Measurements from ENCODE around the gene NEU3. TPM values are rescaled to one million over a fixed set of nuclear protein-coding genes. Genes with fewer than 3 reads are reported as not detected.

NEU3 gene, protein sequence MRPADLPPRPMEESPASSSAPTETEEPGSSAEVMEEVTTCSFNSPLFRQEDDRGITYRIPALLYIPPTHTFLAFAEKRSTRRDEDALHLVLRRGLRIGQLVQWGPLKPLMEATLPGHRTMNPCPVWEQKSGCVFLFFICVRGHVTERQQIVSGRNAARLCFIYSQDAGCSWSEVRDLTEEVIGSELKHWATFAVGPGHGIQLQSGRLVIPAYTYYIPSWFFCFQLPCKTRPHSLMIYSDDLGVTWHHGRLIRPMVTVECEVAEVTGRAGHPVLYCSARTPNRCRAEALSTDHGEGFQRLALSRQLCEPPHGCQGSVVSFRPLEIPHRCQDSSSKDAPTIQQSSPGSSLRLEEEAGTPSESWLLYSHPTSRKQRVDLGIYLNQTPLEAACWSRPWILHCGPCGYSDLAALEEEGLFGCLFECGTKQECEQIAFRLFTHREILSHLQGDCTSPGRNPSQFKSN
- 10 to 100 TPM; 15.8 to 16.7 TPM for total RNA-seq

DNA sequence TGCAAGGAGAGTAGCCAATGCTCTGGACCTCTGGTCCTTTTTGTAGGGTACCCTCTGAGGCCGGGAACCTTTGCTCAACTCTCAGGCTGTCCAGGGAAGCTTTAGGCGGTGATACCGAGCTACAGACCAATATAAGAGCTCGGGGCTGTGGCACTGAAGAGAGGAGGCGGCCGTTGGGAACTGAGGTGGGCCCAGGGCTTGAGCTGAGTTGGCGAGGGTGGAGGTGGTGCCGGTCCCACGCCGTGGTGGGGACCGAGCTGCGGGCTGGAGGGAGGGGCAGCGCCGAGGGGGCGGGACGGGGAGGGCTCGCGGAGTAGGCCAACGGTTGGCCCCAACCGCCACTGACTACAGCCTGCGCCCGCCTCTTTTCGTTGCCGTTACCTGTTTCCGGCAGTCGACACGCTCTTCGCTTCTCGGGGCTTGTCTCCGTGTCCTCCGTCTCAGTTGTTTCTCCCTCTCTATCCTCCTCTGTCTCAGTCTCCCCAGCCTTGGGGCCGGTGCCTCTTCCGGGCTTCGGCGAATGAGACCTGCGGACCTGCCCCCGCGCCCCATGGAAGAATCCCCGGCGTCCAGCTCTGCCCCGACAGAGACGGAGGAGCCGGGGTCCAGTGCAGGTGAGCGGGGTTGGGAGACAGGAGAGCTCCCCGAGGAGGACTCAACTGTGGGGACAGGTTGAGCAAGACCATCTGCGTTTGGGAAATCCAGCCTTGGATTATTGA is at the start of gene NEU3:
NEU3 (plus strand) TSS at position 393 of the 719 bp plus-strand sequence; CDS start at position 521, 128 bp downstream.
- peaks cover 32% of the 10 kb centered on the region for H3K4me1 Mint-ChIP-seq (ENCODE audit: low read depth)
- H3K27me3 Mint-ChIP-seq (ENCODE audit: low read depth), result no peaks in the 10 kb centered on the region
- H3K9me3 Mint-ChIP-seq (ENCODE audit: insufficient read depth), result no peaks in the 10 kb centered on the region
- peak; percentile 92 for DNase-seq
- H3K36me3 Mint-ChIP-seq (ENCODE audit: low read depth), result no peaks in the 10 kb centered on the region
- H3K27ac Mint-ChIP-seq, result peak within 1 kb of the TSS; percentile 91
- peak; percentile 98 for ATAC-seq
- ChIA-PET CTCF (interaction anchor here (0.9 to 2.2 kb wide), 13 partner anchors 10 to 281 kb away, joined by 3 to 11 read pairs (median 4); partner anchors contain the start of genes SPCS2, TPBGL and XRRA1), POLR2A (interaction anchor here (0.6 to 2.3 kb wide), 8 partner anchors 11 to 395 kb away, joined by 3 to 9 read pairs (median 4); partner anchors contain the start of genes SPCS2 and XRRA1)
- peak within 1 kb of the TSS; percentile 94 for H3K4me3 Mint-ChIP-seq

DNA sequence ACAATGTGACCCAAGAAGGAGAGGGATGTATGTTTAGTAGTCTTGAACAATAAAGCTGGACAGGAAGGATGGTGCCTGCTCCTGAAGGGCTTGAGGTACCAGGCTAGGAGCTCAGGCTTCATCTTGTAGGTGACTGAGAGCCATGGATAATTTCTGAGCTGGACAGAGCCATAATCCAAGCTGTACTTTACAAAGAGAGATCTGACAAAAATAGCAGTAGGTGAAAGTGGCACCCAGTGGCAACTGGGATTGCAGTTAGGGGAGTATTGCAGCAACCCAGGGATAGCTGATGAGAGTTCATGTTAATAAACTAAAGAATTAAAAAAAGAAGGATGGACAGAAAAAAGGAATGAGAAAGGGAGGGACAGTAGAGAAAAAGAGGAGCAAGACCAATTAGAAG is 47.2 kb upstream of the NEU3 start:
- no peak overlapping the region for H3K27ac Mint-ChIP-seq
- ChIA-PET CTCF (interaction anchor here (1.4 to 2.2 kb wide), 4 partner anchors 9 to 300 kb away, joined by 4 to 9 read pairs (median 8); partner anchors contain the start of gene TPBGL), POLR2A (no interaction called here)
- H3K9me3 Mint-ChIP-seq (ENCODE audit: insufficient read depth), result no peaks in the 10 kb centered on the region
- H3K4me1 Mint-ChIP-seq (ENCODE audit: low read depth), result peaks cover 3% of the 10 kb centered on the region
- no peak for DNase-seq
- H3K4me3 Mint-ChIP-seq, result no peak overlapping the region
- H3K27me3 Mint-ChIP-seq (ENCODE audit: low read depth), result no peaks in the 10 kb centered on the region
- peaks cover 34% of the 10 kb centered on the region for H3K36me3 Mint-ChIP-seq (ENCODE audit: low read depth)
- ATAC-seq, result no peak

DNA sequence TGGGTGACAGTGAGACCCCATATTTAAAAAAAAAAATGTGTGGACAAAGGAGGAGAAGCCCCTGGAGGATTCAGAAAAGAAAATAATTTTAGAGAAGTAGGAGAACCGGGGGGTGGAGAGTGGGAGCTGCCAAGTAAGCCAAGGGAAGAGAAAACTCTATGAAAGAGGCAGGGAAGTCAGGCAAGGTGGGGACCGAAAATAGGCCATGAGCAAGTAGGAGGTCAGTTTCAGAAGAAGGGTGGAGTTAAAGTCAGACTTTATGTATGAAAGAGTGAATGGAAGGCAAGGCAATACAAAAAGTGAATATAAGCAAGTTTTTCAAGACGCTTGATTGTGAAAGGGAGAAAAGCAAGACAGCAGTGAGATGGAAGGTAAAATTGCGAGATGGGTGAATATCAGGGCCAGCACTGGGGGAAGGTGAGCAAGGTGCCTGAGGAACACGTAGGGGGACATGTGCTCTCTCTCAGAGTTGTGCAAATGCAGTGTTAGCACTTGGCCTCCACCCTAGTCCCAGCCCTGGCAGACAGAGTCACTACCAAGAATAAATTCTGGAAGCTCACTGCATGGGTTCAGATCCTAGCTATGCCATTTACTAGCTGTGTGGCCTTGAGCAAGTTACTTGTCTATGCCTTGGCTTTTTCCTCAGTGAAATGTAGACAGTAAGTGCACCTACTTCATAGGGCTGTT is 46.5 kb upstream of the NEU3 start:
- peaks cover 31% of the 10 kb centered on the region for H3K36me3 Mint-ChIP-seq (ENCODE audit: low read depth)
- no peak for DNase-seq
- no peak overlapping the region for H3K4me3 Mint-ChIP-seq
- peaks cover 5% of the 10 kb centered on the region for H3K4me1 Mint-ChIP-seq (ENCODE audit: low read depth)
- ATAC-seq, result no peak
- POLR2A ChIA-PET, result interaction anchor here (0.6 kb wide), 1 partner anchor 1211 kb away, joined by 4 read pairs; no protein-coding TSS in a partner anchor
- CTCF ChIA-PET, result interaction anchor here (1.2 to 2.0 kb wide), 2 partner anchors 13 to 17 kb away, joined by 3 to 9 read pairs; no protein-coding TSS in a partner anchor
- no peaks in the 10 kb centered on the region for H3K27me3 Mint-ChIP-seq (ENCODE audit: low read depth)
- H3K9me3 Mint-ChIP-seq (ENCODE audit: insufficient read depth), result no peaks in the 10 kb centered on the region
- no peak overlapping the region for H3K27ac Mint-ChIP-seq

DNA sequence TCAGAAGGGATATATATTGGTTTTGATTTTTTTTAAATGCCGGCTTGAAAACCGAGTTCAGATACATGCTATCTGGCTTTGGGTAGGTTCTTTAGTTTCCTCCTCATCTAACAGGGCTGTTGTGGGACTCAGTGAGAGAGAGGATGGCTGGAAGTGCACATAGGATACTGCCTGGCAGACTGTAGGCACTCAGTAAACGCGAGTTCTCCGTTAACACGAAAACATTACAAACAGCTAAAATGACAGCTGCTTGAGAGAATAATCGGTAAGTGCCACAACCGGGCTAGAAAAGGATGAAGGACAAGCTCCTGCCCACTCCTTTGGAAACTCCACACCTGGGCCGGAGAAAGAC is 40.2 kb upstream of the NEU3 start:
- Mint-ChIP-seq H3K4me1 (ENCODE audit: low read depth) (peaks cover 32% of the 10 kb centered on the region), H3K9me3 (ENCODE audit: insufficient read depth) (no peaks in the 10 kb centered on the region), H3K27ac (peak overlapping the region; percentile 96), H3K4me3 (peak overlapping the region; percentile 99), H3K36me3 (ENCODE audit: low read depth) (peaks cover 49% of the 10 kb centered on the region), H3K27me3 (ENCODE audit: low read depth) (no peaks in the 10 kb centered on the region)
- peak; percentile 31 for ATAC-seq
- ChIA-PET CTCF (interaction anchor here (1.0 to 2.5 kb wide), 3 partner anchors 9 to 40 kb away, joined by 3 to 14 read pairs (median 3); partner anchors contain the start of gene NEU3), POLR2A (interaction anchor here (0.8 to 1.4 kb wide), 8 partner anchors 9 to 327 kb away, joined by 3 to 9 read pairs (median 4); partner anchors contain the start of gene NEU3)
- DNase-seq, result no peak

DNA sequence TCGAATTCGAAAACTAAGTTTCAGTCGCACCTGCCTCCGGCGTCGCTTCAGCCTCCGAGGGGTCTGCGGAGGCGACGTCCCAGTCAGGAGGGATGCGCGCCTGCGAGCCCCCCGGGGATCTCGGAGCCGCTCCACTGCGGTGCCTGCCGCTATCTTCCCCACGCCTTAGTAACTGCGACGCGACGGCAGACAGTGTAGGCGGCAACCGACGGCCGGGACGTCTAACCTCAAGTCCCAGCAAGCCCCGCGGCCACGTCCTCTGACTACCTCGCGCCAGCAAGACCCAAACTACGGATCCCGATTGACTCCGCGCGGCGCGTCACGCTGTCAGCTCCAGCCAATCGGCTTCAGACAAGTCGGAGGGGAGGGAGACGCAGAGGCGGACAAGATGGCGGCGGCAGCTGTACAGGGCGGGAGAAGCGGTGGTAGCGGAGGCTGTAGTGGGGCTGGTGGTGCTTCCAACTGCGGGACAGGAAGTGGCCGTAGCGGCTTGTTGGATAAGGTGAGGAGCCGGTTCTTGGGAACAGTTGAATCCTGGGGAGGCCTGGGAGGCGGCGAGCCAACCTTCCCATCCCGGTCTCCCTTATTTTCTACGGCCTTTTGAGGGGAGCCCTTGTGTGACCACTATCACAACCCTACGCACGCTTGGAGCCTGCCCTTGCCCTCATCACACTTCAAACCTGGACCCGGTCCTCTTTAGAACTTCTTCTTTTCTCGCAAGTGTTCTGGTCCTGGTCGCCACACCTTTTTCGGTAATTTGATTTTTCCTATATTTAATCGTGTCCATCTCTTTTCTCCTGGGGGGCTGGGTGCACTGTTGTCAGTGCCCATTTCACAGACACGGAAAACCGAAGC is 39.6 kb upstream of the NEU3 start, which contains the start of the genes SPCS2 and XRRA1:
SPCS2 (plus strand) TSS at position 369 of the 855 bp plus-strand sequence; CDS start at position 389, 20 bp downstream.
XRRA1 (minus strand) TSS at position 194 of the 855 bp plus-strand sequence. CDS start 8,213 bp downstream, outside the sequence.
- peaks cover 46% of the 10 kb centered on the region for H3K36me3 Mint-ChIP-seq (ENCODE audit: low read depth)
- CTCF ChIA-PET, result interaction anchor here (1.0 to 2.5 kb wide), 4 partner anchors 10 to 40 kb away, joined by 3 to 14 read pairs (median 4); partner anchors contain the start of gene NEU3
- peak; percentile 99 for DNase-seq
- no peaks in the 10 kb centered on the region for H3K27me3 Mint-ChIP-seq (ENCODE audit: low read depth)
- ATAC-seq, result peak; percentile 99
- H3K27ac Mint-ChIP-seq, result peak within 1 kb of the TSS; percentile 96
- no peaks in the 10 kb centered on the region for H3K9me3 Mint-ChIP-seq (ENCODE audit: insufficient read depth)
- H3K4me3 Mint-ChIP-seq, result peak within 1 kb of the TSS; percentile 99
- H3K4me1 Mint-ChIP-seq (ENCODE audit: low read depth), result peaks cover 32% of the 10 kb centered on the region
- POLR2A ChIA-PET, result interaction anchor here (0.8 to 1.4 kb wide), 8 partner anchors 10 to 326 kb away, joined by 3 to 9 read pairs (median 4); partner anchors contain the start of gene NEU3

DNA sequence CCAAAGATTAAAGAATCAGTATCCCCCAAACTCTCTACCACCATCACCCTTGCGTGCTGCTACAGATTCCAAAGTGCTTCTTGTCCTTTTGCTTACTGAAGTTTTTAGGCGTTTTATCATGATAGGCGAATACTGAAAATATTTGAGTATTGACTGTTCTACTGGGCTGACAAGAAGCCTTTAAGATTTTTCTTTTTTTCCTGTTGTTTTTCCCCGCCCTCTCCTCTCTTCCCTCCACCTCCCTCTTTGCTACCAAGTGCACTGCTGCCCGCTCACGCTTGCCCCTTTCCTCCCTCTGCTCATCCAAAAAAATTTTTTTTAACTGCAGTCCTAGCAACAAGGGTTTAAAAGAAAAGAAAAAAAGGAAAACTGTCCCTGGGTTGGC is 39.0 kb upstream of the NEU3 start:
- no peak for ATAC-seq
- peaks cover 32% of the 10 kb centered on the region for H3K4me1 Mint-ChIP-seq (ENCODE audit: low read depth)
- CTCF ChIA-PET, result interaction anchor here (1.0 to 2.5 kb wide), 3 partner anchors 10 to 20 kb away, joined by 3 to 14 read pairs (median 4); no protein-coding TSS in a partner anchor
- no peak for DNase-seq
- H3K9me3 Mint-ChIP-seq (ENCODE audit: insufficient read depth), result no peaks in the 10 kb centered on the region
- H3K27ac Mint-ChIP-seq, result peak overlapping the region; percentile 96
- peaks cover 42% of the 10 kb centered on the region for H3K36me3 Mint-ChIP-seq (ENCODE audit: low read depth)
- POLR2A ChIA-PET, result interaction anchor here (1.4 kb wide), 1 partner anchor 11 kb away, joined by 4 read pairs; no protein-coding TSS in a partner anchor
- peak overlapping the region; percentile 99 for H3K4me3 Mint-ChIP-seq
- H3K27me3 Mint-ChIP-seq (ENCODE audit: low read depth), result no peaks in the 10 kb centered on the region

DNA sequence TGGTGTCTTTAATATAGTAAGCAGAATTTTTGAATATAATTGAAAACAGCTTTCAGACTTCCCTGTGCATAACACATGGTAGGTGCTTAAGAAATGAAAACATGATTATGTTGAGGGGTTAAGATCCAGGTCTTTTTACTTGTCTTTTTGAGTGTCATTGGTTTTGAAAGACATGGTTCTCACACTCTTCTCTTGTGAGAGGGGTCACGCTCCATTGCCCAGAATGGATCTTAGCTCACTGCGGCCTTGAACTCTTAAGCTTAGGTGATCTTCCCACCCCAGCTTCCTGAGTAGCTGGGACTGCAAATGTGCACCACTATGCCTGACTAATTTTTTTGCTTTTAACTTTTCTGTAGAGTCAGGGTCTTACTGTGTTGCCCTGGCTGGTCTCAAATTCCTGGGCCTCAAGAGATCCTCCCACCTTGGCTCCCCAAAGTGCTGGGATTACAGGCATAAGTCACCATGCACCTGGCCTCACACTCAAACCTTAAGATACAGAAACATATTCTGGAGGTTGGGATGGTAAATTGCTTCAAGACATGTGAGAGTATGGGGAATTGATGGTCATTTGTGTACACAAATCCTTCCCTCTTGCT is 38.3 kb upstream of the NEU3 start:
- Mint-ChIP-seq H3K4me3 (peak overlapping the region; percentile 99), H3K27ac (peak overlapping the region; percentile 96), H3K9me3 (ENCODE audit: insufficient read depth) (no peaks in the 10 kb centered on the region), H3K27me3 (ENCODE audit: low read depth) (no peaks in the 10 kb centered on the region), H3K4me1 (ENCODE audit: low read depth) (peaks cover 32% of the 10 kb centered on the region), H3K36me3 (ENCODE audit: low read depth) (peaks cover 48% of the 10 kb centered on the region)
- CTCF ChIA-PET, result interaction anchor here (1.0 to 2.5 kb wide), 2 partner anchors 12 to 21 kb away, joined by 4 to 14 read pairs; no protein-coding TSS in a partner anchor
- ATAC-seq (no peak), DNase-seq (no peak)
- POLR2A ChIA-PET, result interaction anchor here (0.9 kb wide), 1 partner anchor 38 kb away, joined by 3 read pairs; the partner anchor contains the start of gene NEU3

DNA sequence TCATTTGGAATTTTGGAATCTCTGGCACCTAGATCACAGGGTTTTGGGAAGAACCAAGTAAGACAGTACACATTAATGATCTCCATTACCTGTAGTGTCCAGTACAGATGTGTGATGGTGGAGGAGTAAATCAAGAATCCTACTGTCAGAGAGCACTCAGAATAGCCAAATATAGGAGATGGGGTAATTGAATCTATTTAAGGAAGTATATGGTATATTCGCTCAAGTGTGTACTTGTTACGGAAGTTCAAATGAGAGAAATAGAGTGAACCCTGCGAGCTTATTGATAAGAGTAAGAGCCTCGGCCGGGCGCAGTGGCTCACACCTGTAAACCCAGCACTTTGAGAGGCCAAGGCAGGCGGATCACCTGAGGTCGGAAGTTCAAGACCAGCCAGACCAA is 37.5 kb upstream of the NEU3 start:
- Mint-ChIP-seq H3K36me3 (ENCODE audit: low read depth) (peaks cover 48% of the 10 kb centered on the region), H3K9me3 (ENCODE audit: insufficient read depth) (no peaks in the 10 kb centered on the region), H3K4me1 (ENCODE audit: low read depth) (peaks cover 32% of the 10 kb centered on the region), H3K27ac (no peak overlapping the region), H3K4me3 (peak overlapping the region; percentile 99), H3K27me3 (ENCODE audit: low read depth) (no peaks in the 10 kb centered on the region)
- no peak for DNase-seq
- no peak for ATAC-seq
- POLR2A ChIA-PET, result no interaction called here
- CTCF ChIA-PET, result no interaction called here

DNA sequence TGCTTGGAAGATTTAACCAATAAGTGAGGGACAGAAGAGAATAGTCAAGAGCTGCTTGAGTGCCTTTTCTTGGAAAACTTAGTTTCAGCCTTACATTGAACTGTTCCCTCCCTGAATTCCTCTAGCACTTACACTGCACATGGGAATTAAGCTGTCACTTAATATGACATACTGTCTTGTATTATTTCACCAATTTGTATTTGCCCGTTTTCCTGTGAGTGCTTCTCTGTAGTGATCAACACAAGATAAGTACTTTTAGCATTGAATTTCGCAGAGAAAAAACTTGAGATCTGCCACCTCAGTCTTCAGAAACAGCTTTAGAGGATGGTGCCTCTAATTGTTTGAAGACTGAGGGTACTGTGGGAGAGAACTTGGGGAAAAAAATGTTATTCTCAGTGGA is 36.0 kb upstream of the NEU3 start:
- Mint-ChIP-seq H3K4me1 (ENCODE audit: low read depth) (peaks cover 33% of the 10 kb centered on the region), H3K36me3 (ENCODE audit: low read depth) (peaks cover 53% of the 10 kb centered on the region), H3K27me3 (ENCODE audit: low read depth) (no peaks in the 10 kb centered on the region), H3K27ac (no peak overlapping the region), H3K4me3 (no peak overlapping the region), H3K9me3 (ENCODE audit: insufficient read depth) (no peaks in the 10 kb centered on the region)
- DNase-seq (no peak), ATAC-seq (no peak)
- POLR2A ChIA-PET, result no interaction called here
- CTCF ChIA-PET, result interaction anchor here (0.8 to 2.4 kb wide), 5 partner anchors 9 to 289 kb away, joined by 3 to 14 read pairs (median 3); no protein-coding TSS in a partner anchor

DNA sequence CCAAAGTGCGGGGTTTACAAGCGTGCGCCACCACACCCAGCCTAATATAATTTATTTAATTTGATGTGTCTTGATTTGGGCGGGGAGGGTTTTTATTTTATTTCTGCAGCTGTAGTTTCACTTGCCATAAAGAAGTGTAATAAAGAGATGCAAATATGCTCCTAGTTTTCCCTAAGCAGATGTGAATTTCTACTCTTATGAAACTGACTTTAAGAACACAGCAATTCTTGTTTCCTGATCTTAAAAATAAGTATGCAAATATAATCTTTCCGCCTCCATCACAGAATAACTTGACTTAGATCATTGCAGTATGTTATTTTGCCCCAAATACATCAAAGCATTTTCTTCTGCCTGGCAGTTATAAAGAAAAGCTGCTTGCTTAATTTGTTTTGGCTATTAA is 35.3 kb upstream of the NEU3 start:
- CTCF ChIA-PET, result interaction anchor here (0.6 to 2.4 kb wide), 5 partner anchors 8 to 289 kb away, joined by 3 to 14 read pairs (median 3); no protein-coding TSS in a partner anchor
- Mint-ChIP-seq H3K36me3 (ENCODE audit: low read depth) (peaks cover 54% of the 10 kb centered on the region), H3K4me1 (ENCODE audit: low read depth) (peaks cover 30% of the 10 kb centered on the region), H3K27me3 (ENCODE audit: low read depth) (no peaks in the 10 kb centered on the region), H3K27ac (no peak overlapping the region), H3K9me3 (ENCODE audit: insufficient read depth) (no peaks in the 10 kb centered on the region), H3K4me3 (no peak overlapping the region)
- POLR2A ChIA-PET, result no interaction called here
- ATAC-seq (no peak), DNase-seq (no peak)

Measured in activated CD8-positive, alpha-beta T cell treated with anti-CD3 and anti-CD28 coated beads, Interleukin-2, amount 10 ng/mL, durations not matched to agents 7 days and 5 days (primary cell).